HCT116 (cell line): ENCODE measurements around the gene SLC6A8. TPM values are rescaled to one million over a fixed set of nuclear protein-coding genes. Genes with fewer than 3 reads are reported as not detected.

Experiments
- ATAC-seq: fragments of 200-7000 bp; cut with Tn5 transposase; 2 replicates; pipeline ENCODE4 v1.9.1; 2020; ENCODE audit warnings: mild to moderate bottlenecking, moderate library complexity
- BruUV-seq: library from RNA; stranded (reverse); fragments of 400-500 nt; replicated peaks from 2 replicates; lab custom pipeline; 2021; lab: Mats Ljungman, UMichigan
- CTCF ChIA-PET: fragments of 300-600 bp; sonication (Branson Sonifier 250); formaldehyde crosslinking; loops from one replicate; lab custom pipeline; 2021; ENCODE audit warnings: antibody characterized with exemption; lab: Charles Lee
- POLR2A ChIA-PET: fragments of 300-600, 350-600 bp; sonication (Branson Sonifier 250); formaldehyde crosslinking; loops from one replicate; lab custom pipeline; 2021; ENCODE audit warnings: antibody characterized with exemption; lab: Charles Lee
- RAD21 ChIA-PET, 2 experiments: fragments of 300-600 bp; sonication (Branson Sonifier 250); formaldehyde crosslinking; loops; one replicate each; lab custom pipeline; 2023; ENCODE audit warnings: low total read pairs in 2 of 2; ENCODE audit not compliant: uncharacterized antibody in 2 of 2, unreplicated experiment in 2 of 2, low non-redundant PET in 1 of 2; lab: Charles Lee
- DNase-seq: peaks from one replicate; pipeline ENCODE4 v3.0.0-alpha.2; 2010; ENCODE audit warnings: low read depth, low spot score
- H2AFZ ChIP-seq: fragments of 200-600 bp; shearing (Covaris generic), sonication (generic); 2 replicates; pipeline ENCODE4 v1.6.1; 2017; ENCODE audit warnings: low read depth, mixed run types, mixed read lengths, antibody characterized with exemption, low read length; ENCODE audit not compliant: poor library complexity, severe bottlenecking
- H3K27ac ChIP-seq: 2 replicates; pipeline ENCODE4 v1.5.1; 2012; ENCODE audit warnings: low read depth, low read length
- H3K27me3 ChIP-seq: fragments of 200-600 bp; sonication (generic); 2 replicates; pipeline ENCODE4 v1.6.1; 2016; ENCODE audit warnings: mixed run types, low read length, mixed read lengths; ENCODE audit not compliant: insufficient read depth
- H3K36me3 ChIP-seq, 2 experiments: fragments of 200-500 bp in 1 of 2; fragments of 200-600 bp in 1 of 2; sonication (Bioruptor generic) in 1 of 2; sonication (generic) in 1 of 2; 2 replicates each; pipeline versions ENCODE4 v1.5.1 to v1.6.1; 2014 to 2016; ENCODE audit warnings: low read length in 2 of 2, inconsistent platforms in 1 of 2, mixed read lengths in 1 of 2, mixed run types in 1 of 2; ENCODE audit not compliant: insufficient read depth in 2 of 2, control insufficient read depth in 1 of 2
- H3K4me1 ChIP-seq, 2 experiments: fragments of 200-600 bp in 1 of 2; sonication (generic) in 1 of 2; 2 replicates each; pipeline versions ENCODE4 v1.5.1 to v1.6.1; 2012 to 2017; ENCODE audit warnings: low read length in 2 of 2, inconsistent platforms in 1 of 2, mild to moderate bottlenecking in 1 of 2, mixed read lengths in 1 of 2, mixed run types in 1 of 2, moderate library complexity in 1 of 2; ENCODE audit not compliant: insufficient read depth in 2 of 2, control insufficient read depth in 1 of 2
- H3K4me2 ChIP-seq: fragments of 200-600 bp; sonication (generic); 2 replicates; pipeline ENCODE4 v1.6.1; 2017; ENCODE audit warnings: mixed run types, low read length, mixed read lengths
- H3K4me3 ChIP-seq, 2 experiments: fragments of 200-600 bp in 1 of 2; sonication (generic) in 1 of 2; replicated peaks in 1 of 2; 2 replicates each; pipeline ENCODE4 v1.5.1; 2011 to 2016; ENCODE audit warnings: low read length in 2 of 2, control low read depth in 1 of 2, low read depth in 1 of 2, mild to moderate bottlenecking in 1 of 2, mixed read lengths in 1 of 2, mixed run types in 1 of 2
- H3K79me2 ChIP-seq: fragments of 200-600 bp; sonication (generic); 2 replicates; pipeline ENCODE4 v1.6.1; 2017; ENCODE audit warnings: mild to moderate bottlenecking, mixed run types, low read length, moderate library complexity, mixed read lengths; ENCODE audit not compliant: insufficient read depth
- H3K9ac ChIP-seq: fragments of 200-600 bp; sonication (generic); 2 replicates; pipeline ENCODE4 v1.6.1; 2016; ENCODE audit warnings: low read length, mixed read lengths
- H3K9me2 ChIP-seq: fragments of 200-600 bp; sonication (generic), shearing (Covaris generic); 2 replicates; pipeline ENCODE4 v1.6.1; 2017; ENCODE audit warnings: mixed run types, mild to moderate bottlenecking, moderate library complexity; ENCODE audit not compliant: insufficient read depth
- H3K9me3 ChIP-seq, 2 experiments: fragments of 200-500 bp in 1 of 2; fragments of 200-600 bp in 1 of 2; sonication (Bioruptor generic) in 1 of 2; sonication (generic) in 1 of 2; 2 replicates each; pipeline ENCODE4 v1.6.1; 2014 to 2017; ENCODE audit warnings: low read length in 2 of 2, mixed read lengths in 2 of 2, inconsistent platforms in 1 of 2, low read depth in 1 of 2, mild to moderate bottlenecking in 1 of 2, mixed run types in 1 of 2, moderate library complexity in 1 of 2; ENCODE audit not compliant: control insufficient read depth in 1 of 2, insufficient read depth in 1 of 2
- H4K20me1 ChIP-seq: fragments of 200-600 bp; sonication (generic), shearing (Covaris generic); 2 replicates; pipeline ENCODE4 v1.6.1; 2017; ENCODE audit warnings: mixed run types, mild to moderate bottlenecking, moderate library complexity; ENCODE audit not compliant: insufficient read depth
- ATF3 ChIP-seq: IDR thresholded peaks from 2 replicates; pipeline ENCODE4 v1.6.1; 2012
- EGR1 ChIP-seq: IDR thresholded peaks from 2 replicates; pipeline ENCODE4 v1.6.1; 2012; ENCODE audit warnings: low read depth
- EZH2 ChIP-seq: fragments of 200-600 bp; sonication (generic); IDR thresholded peaks from 2 replicates; pipeline ENCODE4 v1.6.1; 2017; ENCODE audit warnings: antibody characterized with exemption, mixed run types
- EZH2phosphoT487 ChIP-seq: fragments of 200-600 bp; IDR thresholded peaks from 2 replicates; pipeline ENCODE4 v1.6.1; 2018; ENCODE audit warnings: antibody characterized with exemption, borderline replicate concordance
- MAX ChIP-seq: IDR thresholded peaks from 2 replicates; pipeline ENCODE4 v1.6.1; 2012
- POLR2A ChIP-seq: IDR thresholded peaks from 2 replicates; pipeline ENCODE4 v1.7.0; 2011; ENCODE audit warnings: borderline replicate concordance; ENCODE audit not compliant: insufficient read depth, insufficient read length; ENCODE audit errors: extremely low read depth
- RAD21 ChIP-seq: IDR thresholded peaks from 2 replicates; pipeline ENCODE4 v1.6.1; 2012; ENCODE audit warnings: low read depth, mild to moderate bottlenecking
- SIN3A ChIP-seq: IDR thresholded peaks from 2 replicates; pipeline ENCODE4 v1.6.1; 2012; ENCODE audit warnings: low read depth
- YY1 ChIP-seq: IDR thresholded peaks from 2 replicates; pipeline ENCODE4 v1.6.1; 2011; ENCODE audit warnings: low read length, low read depth, moderate library complexity, mild to moderate bottlenecking; ENCODE audit not compliant: insufficient replicate concordance; ENCODE audit errors: extremely low read depth
- ZBTB33 ChIP-seq: IDR thresholded peaks from 2 replicates; pipeline ENCODE4 v1.6.1; 2011; ENCODE audit warnings: mild to moderate bottlenecking, low read length, moderate library complexity; ENCODE audit not compliant: insufficient replicate concordance; ENCODE audit errors: extremely low read depth
- intact Hi-C: fragments of 100-400 bp; cut with micrococcal nuclease; formaldehyde crosslinking; loops from 2 replicates; pipeline ENCODE4 v1.10.0; 2022
- total RNA-seq: library from RNA; stranded (reverse); gene quantifications from one replicate; pipeline ENCODE4 v1.2.1, GENCODE V29; 2021; ENCODE audit not compliant: unreplicated experiment

Gene SLC6A8
- total RNA-seq, 1 experiment from 2014 or later = 101 TPM

GRCh38 chrX:153731845-153732215 is 44.1 kb downstream of the SLC6A8 start:
- Histone ChIP-seq H3K4me2 (no peak overlapping the region), H3K9me2 (no peaks in the 10 kb centered on the region), H4K20me1 (no peaks in the 10 kb centered on the region), H3K4me1 (peaks cover 14 to 22% of the 10 kb centered on the region in 2 experiments), H3K27me3 (no peaks in the 10 kb centered on the region), H3K27ac (no peak overlapping the region), H2AFZ (no peak overlapping the region), H3K9ac (no peak overlapping the region), H3K4me3 (no peak overlapping the region), H3K79me2 (no peaks in the 10 kb centered on the region), H3K36me3 (no peaks in the 10 kb centered on the region), H3K9me3 (no peaks in the 10 kb centered on the region)
- DNase-seq = no peak
- POLR2A ChIA-PET = no interaction called here
- RAD21 ChIA-PET = no interaction called here
- intact Hi-C loops = no loop called here
- CTCF ChIA-PET = no interaction called here
- BruUV-seq = no TSS peak
- no peak for TF ChIP-seq ATF3
- no peak for TF ChIP-seq ZBTB33
- no peak for TF ChIP-seq SIN3A
- no peak for TF ChIP-seq EZH2phosphoT487
- TF ChIP-seq MAX = no peak
- TF ChIP-seq POLR2A = no peak
- no peak for TF ChIP-seq EGR1
- no peak for TF ChIP-seq EZH2
- no peak for TF ChIP-seq RAD21
- TF ChIP-seq YY1 = no peak
- no peak for ATAC-seq
